ENCODE data around the gene PDE6D. TPM values are rescaled to one million over a fixed set of nuclear protein-coding genes. Genes with fewer than 3 reads are reported as not detected.
"Not testable (repeated sequence)": the region's sequence is repeated elsewhere in the genome, so short reads cannot be mapped to it uniquely, and the experiment has no call there.

PDE6D gene
- total RNA-seq, 1 donor from 2014 or later: 31.9 TPM

DNA sequence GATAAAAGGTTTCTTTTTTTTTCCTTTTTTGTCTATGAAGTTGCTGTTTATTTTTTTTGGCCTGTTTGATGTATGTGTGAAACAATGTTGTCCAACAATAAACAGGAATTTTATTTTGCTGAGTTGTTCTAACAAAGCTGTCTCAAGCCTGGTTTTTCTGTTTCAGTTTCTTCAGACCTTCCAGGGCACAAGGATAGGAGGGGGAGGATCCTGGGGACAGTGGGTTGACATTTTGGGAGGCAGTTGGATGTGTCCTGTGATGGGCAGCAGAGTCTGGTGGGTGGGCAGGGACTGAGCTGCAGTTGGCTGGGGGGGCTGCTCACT lies 67.7 kb downstream of the PDE6D start:
- Mint-ChIP-seq H3K36me3 (ENCODE audit: low read depth) (peaks cover 38% of the 10 kb centered on the region), H3K27ac (peak overlapping the region; percentile 93), H3K4me1 (ENCODE audit: low read depth) (peaks cover 26% of the 10 kb centered on the region), H3K4me3 (peak overlapping the region; percentile 75)
- H3K27me3 Mint-ChIP-seq (ENCODE audit: insufficient read depth); intact Hi-C loops (cut with micrococcal nuclease); H3K9me3 Mint-ChIP-seq; DNase-seq (ENCODE audit: low spot score): not testable (repeated sequence)

DNA sequence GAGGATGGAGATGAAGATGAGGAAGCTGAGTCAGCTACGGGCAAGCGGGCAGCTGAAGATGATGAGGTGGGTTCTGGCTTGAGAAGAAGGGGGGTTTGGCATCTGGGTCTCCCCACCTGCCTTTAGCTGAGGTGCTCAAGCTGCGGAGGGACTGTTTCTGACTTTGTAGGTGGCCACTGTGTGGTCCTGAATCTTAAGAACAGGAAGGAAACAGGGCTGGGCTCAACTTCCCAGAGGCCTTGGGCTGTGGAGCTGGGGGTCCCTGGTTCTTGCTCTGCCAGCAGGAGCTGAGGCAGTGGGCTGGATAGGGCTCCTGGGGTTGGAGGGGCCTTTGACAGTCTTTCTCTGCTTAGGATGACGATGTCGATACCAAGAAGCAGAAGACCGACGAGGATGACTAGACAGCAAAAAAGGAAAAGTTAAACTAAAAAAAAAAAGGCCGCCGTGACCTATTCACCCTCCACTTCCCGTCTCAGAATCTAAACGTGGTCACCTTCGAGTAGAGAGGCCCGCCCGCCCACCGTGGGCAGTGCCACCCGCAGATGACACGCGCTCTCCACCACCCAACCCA lies 68.5 kb downstream of the PDE6D start:
- DNase-seq (ENCODE audit: low spot score): peak; percentile 30
- H3K4me1 Mint-ChIP-seq (ENCODE audit: low read depth): peaks cover 26% of the 10 kb centered on the region
- intact Hi-C loops (cut with micrococcal nuclease); H3K27me3 Mint-ChIP-seq (ENCODE audit: insufficient read depth); H3K9me3 Mint-ChIP-seq: not testable (repeated sequence)
- peak overlapping the region; percentile 88 for H3K27ac Mint-ChIP-seq
- H3K4me3 Mint-ChIP-seq: peak overlapping the region; percentile 97
- peaks cover 39% of the 10 kb centered on the region for H3K36me3 Mint-ChIP-seq (ENCODE audit: low read depth)

DNA sequence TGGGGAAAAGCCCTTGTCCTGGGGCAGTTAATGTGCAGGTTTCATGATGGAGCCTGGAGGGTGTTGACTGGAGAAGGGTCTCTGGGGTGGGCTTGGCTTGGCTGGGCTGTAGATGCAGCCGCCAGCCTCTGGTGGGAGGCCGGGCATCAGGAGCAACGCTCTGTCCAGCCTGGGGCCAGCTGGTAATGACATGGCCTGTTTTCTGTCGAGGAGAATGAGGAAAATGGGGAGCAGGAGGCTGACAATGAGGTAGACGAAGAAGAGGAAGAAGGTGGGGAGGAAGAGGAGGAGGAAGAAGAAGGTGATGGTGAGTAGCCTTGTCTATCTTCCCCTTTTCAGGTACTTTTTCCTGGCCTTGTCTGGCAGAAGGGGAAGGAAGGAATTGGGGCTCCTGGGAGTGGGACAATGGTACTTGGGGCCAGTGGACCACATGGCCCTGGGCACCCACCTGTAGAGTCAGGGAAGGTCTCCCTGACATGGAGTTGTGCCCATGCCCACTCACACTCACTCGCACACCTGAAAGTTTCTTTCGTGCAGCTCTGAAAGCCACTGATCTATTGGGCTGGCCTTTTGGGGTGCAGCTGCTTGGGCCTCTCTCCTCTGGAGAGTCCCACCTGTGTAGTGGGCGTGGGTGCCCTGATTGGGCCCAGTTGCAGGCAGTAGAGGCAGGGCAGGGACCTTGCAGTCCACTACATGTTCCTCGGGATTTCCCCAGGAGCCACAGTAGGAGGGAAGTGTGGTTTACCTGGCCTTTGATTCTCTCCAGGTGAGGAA lies 69.2 kb downstream of the PDE6D start:
- Mint-ChIP-seq H3K4me1 (ENCODE audit: low read depth) (peaks cover 26% of the 10 kb centered on the region), H3K4me3 (peak overlapping the region; percentile 97), H3K36me3 (ENCODE audit: low read depth) (peaks cover 39% of the 10 kb centered on the region), H3K9me3 (no peaks in the 10 kb centered on the region), H3K27me3 (ENCODE audit: insufficient read depth) (peaks cover 3% of the 10 kb centered on the region), H3K27ac (peak overlapping the region; percentile 88)
- intact Hi-C loops (cut with micrococcal nuclease): loop anchor here (2.0 kb wide), 1 partner anchor 197 kb away; no protein-coding TSS in a partner anchor
- no peak for DNase-seq (ENCODE audit: low spot score)

DNA sequence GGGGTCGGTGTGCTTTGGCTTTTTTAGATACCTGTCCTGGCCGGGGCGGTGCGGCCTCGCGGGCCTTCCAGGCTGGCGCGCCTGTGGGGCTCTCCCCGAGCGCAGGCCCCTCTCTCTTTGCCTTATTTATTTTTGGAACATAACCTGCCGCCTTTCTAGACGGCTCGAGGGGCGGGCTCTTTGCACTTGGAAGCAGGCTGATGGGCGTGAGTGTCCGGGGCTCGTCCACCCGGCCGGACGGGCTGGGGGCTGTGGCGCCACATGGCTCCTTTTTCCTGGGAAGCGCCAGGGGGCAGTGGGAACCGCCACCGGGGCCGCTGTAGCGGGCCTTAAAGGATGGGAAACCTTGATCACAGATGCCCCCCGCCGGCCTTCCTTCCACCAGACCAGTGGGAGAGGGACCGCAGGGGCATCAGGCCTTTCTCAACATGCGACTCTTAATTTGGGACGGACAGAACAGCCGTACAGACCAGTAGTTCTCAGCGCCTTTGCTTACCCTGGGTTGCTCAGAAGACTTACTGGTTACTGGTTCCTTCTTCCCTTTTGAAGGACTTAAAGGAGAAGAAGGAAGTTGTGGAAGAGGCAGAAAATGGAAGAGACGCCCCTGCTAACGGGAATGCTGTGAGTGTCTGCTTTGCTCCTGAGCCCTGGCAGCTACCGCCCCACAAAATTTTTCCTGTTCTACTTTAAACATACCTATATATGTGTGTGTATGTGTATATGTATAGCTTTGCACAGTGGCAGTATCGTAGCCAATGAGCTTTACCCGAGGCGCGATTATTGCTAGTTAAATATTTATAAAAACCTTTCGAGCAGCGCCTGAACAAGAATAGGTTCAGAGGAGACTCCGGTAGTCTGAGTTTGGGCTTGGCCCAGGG lies 70.0 kb downstream of the PDE6D start:
- DNase-seq (ENCODE audit: low spot score): peak; percentile 14
- Mint-ChIP-seq H3K27ac (peak overlapping the region; percentile 88), H3K9me3 (no peaks in the 10 kb centered on the region), H3K27me3 (ENCODE audit: insufficient read depth) (peaks cover 3% of the 10 kb centered on the region), H3K4me1 (ENCODE audit: low read depth) (peaks cover 26% of the 10 kb centered on the region), H3K36me3 (ENCODE audit: low read depth) (peaks cover 39% of the 10 kb centered on the region), H3K4me3 (peak overlapping the region; percentile 97)
- intact Hi-C loops (cut with micrococcal nuclease): loop anchor here (2.0 kb wide), 1 partner anchor 196 kb away; no protein-coding TSS in a partner anchor

DNA sequence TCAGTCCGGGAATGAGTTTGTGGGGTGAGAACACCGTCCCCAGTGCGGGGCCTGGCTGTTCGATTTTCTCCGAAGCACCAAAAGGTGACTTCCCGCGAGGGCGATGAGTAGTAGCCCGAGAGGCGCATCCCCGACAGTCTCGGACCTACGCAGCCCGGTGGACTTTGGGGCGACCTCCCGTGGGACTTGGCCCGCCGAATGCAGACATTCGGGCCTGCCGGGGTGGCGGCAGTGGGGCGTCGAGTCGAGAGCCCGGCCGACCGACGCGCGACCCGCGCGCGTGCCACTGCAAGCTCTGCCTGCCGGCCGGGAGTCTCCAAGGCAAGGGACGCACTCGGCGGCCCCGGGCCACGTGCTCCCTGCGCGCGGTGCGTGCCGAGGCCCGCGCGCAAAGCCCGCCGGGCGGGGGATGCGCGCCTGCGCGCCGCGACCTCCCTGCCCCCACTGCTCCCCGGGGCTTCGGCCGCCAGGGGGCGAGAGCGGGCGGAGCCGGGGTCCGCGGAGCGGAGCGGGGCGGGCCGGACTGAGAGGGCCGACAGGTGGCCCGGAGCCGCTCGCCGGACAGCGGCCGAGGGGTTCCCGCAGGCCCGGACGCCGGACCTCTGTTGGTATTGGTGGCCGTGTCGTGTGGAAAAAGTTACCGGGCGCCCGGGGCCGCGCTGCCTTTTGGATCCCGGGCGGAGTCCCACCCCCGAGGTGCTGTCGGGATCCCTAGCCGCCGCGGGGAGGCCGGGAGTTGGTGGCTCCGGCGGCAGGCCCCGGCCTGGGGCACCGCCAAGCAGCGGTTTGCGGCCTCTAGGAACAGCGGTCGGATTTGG lies 70.9 kb downstream of the PDE6D start:
- Mint-ChIP-seq H3K27me3 (ENCODE audit: insufficient read depth) (peaks cover 3% of the 10 kb centered on the region), H3K27ac (peak overlapping the region; percentile 94), H3K9me3 (no peaks in the 10 kb centered on the region), H3K4me3 (peak overlapping the region; percentile 97), H3K4me1 (ENCODE audit: low read depth) (peaks cover 29% of the 10 kb centered on the region), H3K36me3 (ENCODE audit: low read depth) (peaks cover 39% of the 10 kb centered on the region)
- intact Hi-C loops (cut with micrococcal nuclease): loop anchor here (2.0 kb wide), 1 partner anchor 195 kb away; no protein-coding TSS in a partner anchor
- DNase-seq (ENCODE audit: low spot score): peak; percentile 90

DNA sequence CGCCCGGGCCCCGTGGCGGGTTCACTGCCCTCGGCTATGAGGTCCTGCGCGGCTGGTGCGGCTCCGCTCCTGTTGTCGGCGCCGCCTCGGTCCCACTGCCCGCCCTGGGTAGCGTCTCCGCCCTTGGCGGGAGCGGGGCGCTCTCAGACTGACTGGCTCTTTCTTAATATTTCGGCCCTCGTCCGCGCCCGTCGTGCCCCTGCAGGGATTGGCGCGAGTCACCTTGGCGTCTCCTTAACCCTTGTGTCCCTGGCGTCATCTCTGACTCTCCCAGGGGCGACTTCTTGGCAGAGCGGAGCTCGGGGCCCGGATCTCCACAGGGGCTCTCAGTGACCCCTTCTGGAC lies 71.5 kb downstream of the PDE6D start:
- intact Hi-C loops (cut with micrococcal nuclease): no loop called here

DNA sequence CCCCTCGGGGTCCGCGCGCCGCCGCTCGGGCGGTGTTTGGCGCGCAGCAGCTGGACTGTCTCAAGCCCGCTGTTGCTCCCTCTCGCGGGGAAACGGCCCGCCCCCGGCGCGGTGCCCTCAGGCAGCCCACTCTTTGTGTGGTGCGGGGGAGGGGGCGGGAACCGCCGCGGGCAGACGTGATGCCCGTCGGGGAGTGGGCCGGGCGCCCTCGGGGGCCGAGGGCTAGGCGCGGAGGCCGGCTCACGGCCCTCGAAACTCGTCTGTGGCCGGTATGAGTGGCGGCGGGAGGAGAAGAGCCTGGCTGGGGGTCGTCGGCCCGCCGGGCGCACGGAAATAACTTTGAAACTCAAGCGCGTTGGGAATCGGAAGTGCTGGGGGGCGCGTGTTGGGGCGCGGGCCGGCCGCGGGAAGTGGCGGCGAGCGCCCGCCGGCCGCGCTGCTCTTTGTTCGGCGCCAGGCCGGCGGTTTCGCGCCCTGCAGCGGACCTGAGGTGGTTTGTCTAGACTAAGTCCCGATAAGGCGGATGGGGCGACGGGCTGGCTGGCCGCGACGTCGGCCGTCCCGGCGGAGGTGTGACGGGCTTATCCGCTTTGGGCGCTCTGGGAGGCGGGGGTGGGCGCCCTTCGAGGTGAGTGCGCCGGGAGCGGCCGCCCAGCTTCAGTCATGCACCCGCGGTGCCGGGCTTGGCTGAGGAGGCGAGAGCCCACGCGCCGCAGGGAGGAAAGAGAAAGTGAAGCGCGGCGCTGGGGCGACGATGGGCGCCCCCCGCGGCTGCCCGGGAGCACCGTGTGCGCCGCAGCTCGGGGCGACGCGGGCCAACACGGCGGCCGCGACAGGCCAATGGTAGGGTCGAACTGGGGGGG lies 72.1 kb downstream of the PDE6D start:
- Mint-ChIP-seq H3K9me3 (no peaks in the 10 kb centered on the region), H3K27ac (peak overlapping the region; percentile 99), H3K36me3 (ENCODE audit: low read depth) (peaks cover 38% of the 10 kb centered on the region), H3K27me3 (ENCODE audit: insufficient read depth) (peaks cover 3% of the 10 kb centered on the region), H3K4me1 (ENCODE audit: low read depth) (peaks cover 28% of the 10 kb centered on the region), H3K4me3 (peak overlapping the region; percentile 99)
- DNase-seq (ENCODE audit: low spot score): peak; percentile 55
- intact Hi-C loops (cut with micrococcal nuclease): loop anchor here (1.0 kb wide), 1 partner anchor 245 kb away; the partner anchor contains the start of gene NCL

More for the DNA sequence above, 71.5 kb downstream of the PDE6D start:
- H3K4me3 Mint-ChIP-seq: peak overlapping the region; percentile 92
- peaks cover 31% of the 10 kb centered on the region for H3K4me1 Mint-ChIP-seq (ENCODE audit: low read depth)
- DNase-seq (ENCODE audit: low spot score): no peak
- peaks cover 39% of the 10 kb centered on the region for H3K36me3 Mint-ChIP-seq (ENCODE audit: low read depth)
- H3K27ac Mint-ChIP-seq: peak overlapping the region; percentile 94
- no peaks in the 10 kb centered on the region for H3K9me3 Mint-ChIP-seq
- peaks cover 3% of the 10 kb centered on the region for H3K27me3 Mint-ChIP-seq (ENCODE audit: insufficient read depth)

DNA sequence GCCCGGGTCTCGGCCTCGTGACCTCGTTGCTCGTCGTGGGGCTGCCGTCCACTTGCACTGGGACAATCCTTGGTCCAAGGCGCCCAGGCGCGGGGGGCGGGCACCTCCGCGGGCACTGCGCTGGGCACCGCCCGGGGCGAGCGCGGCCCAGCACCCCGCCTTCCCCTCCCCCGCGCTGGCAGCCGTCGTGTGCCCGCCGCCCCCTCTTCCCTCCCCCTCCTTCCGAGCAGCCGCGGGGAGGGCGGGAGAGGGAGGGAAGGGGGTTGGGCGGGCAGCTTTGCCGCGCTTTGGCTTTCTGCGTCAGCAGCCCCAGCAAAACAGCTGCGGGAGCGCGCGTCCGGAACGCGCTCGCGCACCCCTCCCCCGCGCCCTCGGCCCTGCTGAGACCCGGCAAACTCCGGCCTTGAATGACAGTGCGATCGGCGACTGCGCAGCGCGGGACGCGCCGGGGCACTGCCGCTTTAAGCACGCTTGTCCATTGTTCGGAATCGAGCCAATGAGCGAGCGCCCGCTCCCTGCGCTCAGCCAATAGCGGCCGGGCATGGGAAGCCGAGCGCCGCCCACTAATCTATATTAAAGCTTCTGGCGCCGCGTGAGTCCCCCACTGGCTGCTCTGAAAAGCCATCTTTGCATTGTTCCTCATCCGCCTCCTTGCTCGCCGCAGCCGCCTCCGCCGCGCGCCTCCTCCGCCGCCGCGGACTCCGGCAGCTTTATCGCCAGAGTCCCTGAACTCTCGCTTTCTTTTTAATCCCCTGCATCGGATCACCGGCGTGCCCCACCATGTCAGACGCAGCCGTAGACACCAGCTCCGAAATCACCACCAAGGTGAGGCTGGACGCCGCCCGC lies 72.9 kb downstream of the PDE6D start, which contains the start of gene PTMA:
PTMA (plus strand) TSS at position 599 of the 846 bp plus-strand sequence; CDS start at position 781, 182 bp downstream.
- DNase-seq (ENCODE audit: low spot score): peak; percentile 100
- H3K27ac Mint-ChIP-seq: peak within 1 kb of the TSS; percentile 100
- peaks cover 20% of the 10 kb centered on the region for H3K4me1 Mint-ChIP-seq (ENCODE audit: low read depth)
- intact Hi-C loops (cut with micrococcal nuclease): loop anchor here (1.0 kb wide), 2 partner anchors 73 to 244 kb away; partner anchors contain the start of genes NCL and PDE6D
- H3K9me3 Mint-ChIP-seq: no peaks in the 10 kb centered on the region
- H3K36me3 Mint-ChIP-seq (ENCODE audit: low read depth): peaks cover 31% of the 10 kb centered on the region
- H3K4me3 Mint-ChIP-seq: peak within 1 kb of the TSS; percentile 99
- H3K27me3 Mint-ChIP-seq (ENCODE audit: insufficient read depth): peaks cover 3% of the 10 kb centered on the region

DNA sequence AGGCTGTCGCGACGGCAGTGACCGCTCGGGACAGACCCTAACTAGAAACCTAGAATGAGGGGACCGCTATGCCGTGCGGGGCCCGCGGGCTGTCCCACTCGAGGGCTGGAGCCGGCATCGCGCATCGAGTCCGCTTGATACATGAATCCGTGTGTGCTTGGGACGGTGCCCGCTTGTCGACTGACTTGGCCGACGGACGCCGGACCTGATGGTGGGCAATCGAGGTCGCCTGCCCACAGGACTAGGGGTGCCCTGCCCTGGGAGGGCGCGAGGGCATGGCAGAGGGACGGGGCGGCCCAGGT lies 73.5 kb downstream of the PDE6D start:
- peak overlapping the region; percentile 99 for H3K4me3 Mint-ChIP-seq
- H3K27me3 Mint-ChIP-seq (ENCODE audit: insufficient read depth): peaks cover 3% of the 10 kb centered on the region
- peaks cover 27% of the 10 kb centered on the region for H3K36me3 Mint-ChIP-seq (ENCODE audit: low read depth)
- H3K4me1 Mint-ChIP-seq (ENCODE audit: low read depth): peaks cover 19% of the 10 kb centered on the region
- no peaks in the 10 kb centered on the region for H3K9me3 Mint-ChIP-seq
- H3K27ac Mint-ChIP-seq: peak overlapping the region; percentile 100
- intact Hi-C loops (cut with micrococcal nuclease): loop anchor here (1.0 kb wide), 1 partner anchor 74 kb away; the partner anchor contains the start of gene PDE6D
- no peak for DNase-seq (ENCODE audit: low spot score)

DNA sequence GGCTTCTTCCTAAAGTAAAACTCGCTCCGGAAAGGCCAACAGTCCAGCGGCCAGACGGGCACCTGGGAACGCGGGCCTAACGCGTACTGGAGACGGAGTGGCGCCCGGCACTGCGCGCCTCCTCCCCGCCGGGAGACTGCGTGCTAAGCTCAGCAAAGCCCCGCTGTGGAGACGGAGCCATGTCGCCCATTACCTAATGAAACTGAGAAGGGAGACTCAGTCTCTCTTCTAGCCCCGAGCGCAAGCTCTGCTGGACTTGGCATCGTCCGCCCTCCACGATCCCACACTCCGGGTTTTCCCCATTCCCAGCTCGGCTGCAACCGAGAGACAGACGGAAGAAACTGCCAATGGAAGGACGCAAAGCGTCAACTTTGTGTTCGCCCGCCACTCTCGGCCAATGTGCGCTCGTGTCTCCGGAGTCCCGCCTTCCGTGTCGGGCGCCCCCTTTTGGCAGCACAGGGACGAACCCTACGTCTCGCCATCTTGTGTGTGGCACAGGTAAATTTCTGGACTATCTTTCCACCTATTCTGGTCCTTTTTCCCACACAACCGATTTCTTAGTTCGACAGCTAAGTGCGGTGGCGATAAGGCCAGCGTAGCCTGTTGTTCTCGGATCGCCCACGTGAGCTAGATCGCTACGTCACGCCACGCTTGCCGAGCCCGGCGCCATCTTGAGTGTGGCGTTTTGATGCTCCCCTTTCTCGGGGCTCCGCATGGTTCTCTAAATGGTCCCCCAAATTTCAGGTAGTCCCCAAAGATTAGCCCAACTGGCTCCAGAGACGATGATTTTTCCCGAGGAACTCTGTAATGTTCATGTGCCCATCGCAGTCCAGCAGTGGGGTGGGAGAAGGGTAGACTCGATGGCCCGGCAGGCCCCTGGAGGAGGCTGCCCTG lies 74.1 kb downstream of the PDE6D start:
- Mint-ChIP-seq H3K27me3 (ENCODE audit: insufficient read depth) (peaks cover 3% of the 10 kb centered on the region), H3K4me1 (ENCODE audit: low read depth) (peaks cover 13% of the 10 kb centered on the region), H3K9me3 (no peaks in the 10 kb centered on the region), H3K36me3 (ENCODE audit: low read depth) (peaks cover 21% of the 10 kb centered on the region), H3K4me3 (peak overlapping the region; percentile 99), H3K27ac (peak overlapping the region; percentile 100)
- DNase-seq (ENCODE audit: low spot score): peak; percentile 96
- intact Hi-C loops (cut with micrococcal nuclease): loop anchor here (1.0 kb wide), 6 partner anchors 7 to 95 kb away; partner anchors contain the start of gene PDE6D

Measured in activated T-helper 1 cell treated with anti-CD3 and anti-CD28 coated beads, Interleukin-12 subunit alpha, Interleukin-12 subunit beta, Interleukin-2, Interleukin-4 antibody, amounts not matched to agents 30 ng/mL and 10 ng/mL and 1 ng/mL, durations not matched to agents 14 hours and 24 hours and 36 hours (primary cell).